NCI-H1930 (cell line): ENCODE results near the gene DYNLL1.
"Not testable (repeated sequence)": the region's sequence is repeated elsewhere in the genome, so short reads cannot be mapped to it uniquely, and the experiment has no call there.

Experiments used
- DNase-seq, 2 experiments: peaks; one replicate each; lab custom pipeline; 2025; lab: John Stamatoyannopoulos, UW

DYNLL1 gene

GRCh38 chr12:120495731-120496412, at the start of gene DYNLL1:
DYNLL1 (plus strand) TSS chr12:120496113; CDS start chr12:120496422, 309 bp downstream.
- peak; percentile 93 to 97 for DNase-seq

DNA sequence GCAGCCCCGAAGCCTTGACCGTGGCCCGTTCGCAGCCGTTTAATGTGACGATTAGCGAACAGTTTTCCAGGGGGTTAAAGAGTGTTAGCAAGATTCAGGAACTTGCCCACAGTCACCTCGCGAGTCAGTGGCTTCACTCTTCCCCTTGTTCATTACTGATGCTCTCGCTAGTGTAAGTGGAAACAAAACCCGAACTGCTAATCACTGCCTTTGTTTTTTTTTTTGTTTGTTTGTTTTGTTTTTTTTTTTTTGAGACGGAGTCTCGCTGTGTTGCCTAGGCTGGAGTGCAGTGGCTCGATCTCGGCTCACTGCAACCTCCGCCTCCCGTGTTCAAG, 49.1 kb upstream of the DYNLL1 start:
- DNase-seq: not testable (repeated sequence)

DNA sequence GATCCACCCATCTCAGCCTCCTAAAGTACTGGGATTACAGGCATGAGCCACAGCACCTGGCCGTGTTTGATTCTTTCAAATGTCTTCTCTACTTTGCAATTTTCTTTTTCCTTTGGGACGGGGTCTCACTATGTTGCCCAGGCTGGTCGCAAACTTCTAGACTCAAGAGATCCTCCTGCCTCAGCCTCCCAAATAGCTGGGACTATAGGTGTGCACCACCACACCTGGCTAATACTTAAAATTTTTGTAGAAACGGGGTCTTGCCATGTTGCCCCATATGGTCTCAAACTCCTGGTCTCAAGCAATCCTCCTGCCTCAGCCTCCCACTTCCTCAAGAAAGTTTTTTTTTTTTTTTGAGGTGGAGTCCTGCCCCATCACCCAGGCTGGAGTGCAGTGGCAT, 47.9 kb upstream of the DYNLL1 start:
- DNase-seq: no peak

- DNase-seq: not testable (repeated sequence)
These were observed 43.4 kb upstream of the DYNLL1 start for GRCh38 chr12:120452524-120452923.

DNA sequence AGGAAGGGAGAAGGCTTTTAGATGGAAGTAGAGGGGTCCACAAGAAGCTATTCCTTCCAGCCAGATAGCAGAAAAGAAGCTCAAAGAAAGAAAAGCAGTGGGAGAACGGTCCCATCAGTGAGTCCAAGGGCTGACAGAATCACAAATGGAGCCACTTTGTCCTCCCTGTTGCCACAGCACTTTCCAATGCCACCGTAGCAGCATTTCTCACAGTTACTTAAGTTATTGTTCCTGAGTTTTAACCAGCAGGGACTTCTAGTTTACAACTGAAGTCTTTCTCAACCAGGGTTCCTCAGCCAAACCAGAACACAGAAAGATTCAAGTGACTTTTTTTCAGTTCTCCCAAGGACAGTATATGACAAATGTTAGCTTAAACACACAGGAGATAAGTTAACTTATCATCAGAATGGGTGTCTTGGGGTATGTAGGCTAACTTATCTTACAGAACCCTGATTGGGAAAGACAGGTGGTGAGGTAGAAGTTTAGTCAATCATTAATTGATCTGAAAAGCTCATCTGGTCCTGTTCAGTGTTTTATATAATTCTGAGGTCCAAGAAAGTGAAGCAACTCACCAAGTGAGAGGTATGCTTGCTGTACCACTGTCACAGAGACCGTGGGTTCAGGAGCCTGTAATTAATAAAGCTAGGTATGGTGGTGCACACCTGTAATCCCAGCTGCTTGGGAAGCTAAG, 42.7 kb upstream of the DYNLL1 start:
- no peak for DNase-seq

DNA sequence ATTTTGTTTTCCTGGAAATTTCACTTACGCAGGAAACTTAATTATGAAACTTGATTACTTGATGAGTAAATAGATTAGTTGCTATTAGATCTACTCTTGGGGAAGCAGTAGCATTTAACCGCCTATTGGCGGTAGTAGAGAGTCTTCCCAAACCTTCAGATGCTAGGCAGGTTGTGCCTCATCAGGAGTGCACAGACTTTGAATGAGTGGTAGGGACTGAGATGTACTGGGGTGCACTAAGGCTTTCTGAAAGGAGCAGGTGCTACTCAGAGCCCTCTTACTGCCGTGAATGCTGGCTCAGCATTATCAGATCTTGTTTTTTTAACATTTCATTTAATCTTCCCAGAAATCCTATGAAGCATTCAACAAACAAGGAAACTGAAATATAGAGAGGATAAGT, 41.9 kb upstream of the DYNLL1 start:
- DNase-seq: no peak

DNA sequence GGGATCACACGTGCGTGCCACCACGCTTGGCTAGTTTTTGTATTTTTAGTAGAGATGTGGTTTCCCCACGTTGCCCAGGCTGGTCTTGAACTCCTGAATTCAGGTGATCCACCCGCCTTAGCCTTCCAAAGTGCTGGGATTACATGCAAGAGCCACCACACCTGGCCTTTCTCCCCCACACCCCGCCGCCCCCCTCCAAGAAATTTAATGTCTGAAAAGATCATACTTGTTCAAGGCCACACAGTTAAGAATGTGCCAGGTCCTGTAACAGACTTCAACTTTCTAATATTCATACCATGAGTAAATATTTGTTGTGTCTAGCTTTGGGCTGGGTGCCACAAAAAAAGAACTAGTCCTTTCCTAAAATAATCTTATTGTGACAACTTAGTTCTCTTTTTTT, 40.6 kb upstream of the DYNLL1 start:
- DNase-seq: no peak

GRCh38 chr12:120457133-120457532, 38.8 kb upstream of the DYNLL1 start:
- DNase-seq: no peak

GRCh38 chr12:120460157-120460556, 35.8 kb upstream of the DYNLL1 start:
- no peak for DNase-seq

DNA sequence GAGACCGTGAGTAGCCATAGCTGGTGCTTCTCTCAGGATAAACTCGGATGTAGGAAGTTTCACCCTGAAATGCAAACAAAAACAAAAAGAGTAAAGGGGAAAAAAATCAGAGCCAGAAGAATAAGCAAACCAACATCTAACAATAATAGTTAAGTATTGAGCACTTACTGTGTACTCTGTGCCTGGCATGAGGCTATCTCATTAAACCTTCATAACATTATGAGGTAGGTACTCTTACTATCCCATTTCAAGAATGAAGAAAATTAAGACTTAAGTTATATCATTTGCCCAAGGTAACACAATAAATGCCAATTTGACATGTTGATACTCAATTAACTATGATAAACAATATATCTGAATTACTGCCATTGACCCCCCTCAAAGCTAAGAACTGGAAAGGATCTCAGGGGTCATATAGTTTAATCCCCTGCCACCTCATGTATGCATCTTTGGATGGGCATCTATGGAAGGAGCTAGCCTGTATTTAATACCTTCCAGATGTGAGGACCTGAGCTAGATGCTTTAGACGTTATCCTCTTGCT, 33.7 kb upstream of the DYNLL1 start:
- DNase-seq: no peak

- no peak for DNase-seq
These were observed 32.2 kb upstream of the DYNLL1 start for GRCh38 chr12:120463712-120464111.

DNA sequence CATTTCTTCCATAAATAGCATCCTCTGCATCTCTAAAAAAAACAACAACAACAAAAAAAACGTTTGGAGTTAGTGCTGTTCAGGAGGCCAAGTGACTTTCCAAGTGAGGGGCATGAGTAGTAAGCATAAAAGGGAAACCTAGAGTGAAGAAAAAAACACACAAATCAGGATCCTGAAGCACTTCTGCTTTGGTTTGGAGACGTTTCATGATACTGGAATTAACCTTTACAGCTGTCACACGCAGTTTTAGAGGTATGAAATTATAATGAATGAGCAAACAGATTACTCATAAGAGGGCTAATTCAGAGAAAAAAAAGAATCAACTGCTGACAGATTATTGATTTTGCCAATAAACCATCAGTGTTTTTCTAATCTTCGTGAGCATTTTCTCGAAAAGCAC, 30.2 kb upstream of the DYNLL1 start:
- DNase-seq: no peak

DNA sequence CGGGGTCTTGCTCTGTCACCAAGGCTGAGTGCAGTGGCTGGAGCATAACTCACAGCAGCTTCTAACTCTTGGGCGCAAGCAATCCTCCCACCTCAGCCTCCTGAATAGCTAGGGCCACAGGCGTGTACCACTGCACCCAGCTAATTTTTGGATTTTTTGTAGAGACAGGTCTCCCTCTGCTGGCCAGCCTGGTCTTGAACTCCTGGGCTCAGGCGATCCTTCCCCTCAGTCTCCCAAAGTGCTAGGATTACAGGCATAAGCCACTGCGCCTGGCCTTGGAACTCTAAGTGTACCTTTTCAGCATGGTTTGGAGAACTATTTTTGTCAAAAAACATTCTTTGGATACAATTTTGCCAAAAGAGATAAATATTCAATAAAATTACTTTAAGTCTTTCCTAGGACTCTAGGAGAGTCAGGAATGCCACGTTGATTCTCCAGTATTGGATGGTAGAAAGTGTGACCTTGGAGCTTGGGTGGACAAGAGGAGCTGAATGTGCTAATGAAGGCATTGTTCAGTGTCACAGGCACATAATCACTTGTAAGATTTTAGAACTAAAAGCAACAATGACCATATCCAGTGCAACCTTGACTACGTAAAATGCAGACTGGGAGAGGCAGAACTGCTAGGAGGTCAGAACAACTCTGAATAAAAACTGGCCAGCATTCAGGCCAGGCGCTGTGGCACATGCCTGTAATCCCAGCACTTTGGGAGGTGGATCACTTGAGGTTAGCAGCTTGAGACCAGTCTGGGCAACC, 29.2 kb upstream of the DYNLL1 start:
- peak in 1 of 2 experiments; percentile 20 for DNase-seq

DNA sequence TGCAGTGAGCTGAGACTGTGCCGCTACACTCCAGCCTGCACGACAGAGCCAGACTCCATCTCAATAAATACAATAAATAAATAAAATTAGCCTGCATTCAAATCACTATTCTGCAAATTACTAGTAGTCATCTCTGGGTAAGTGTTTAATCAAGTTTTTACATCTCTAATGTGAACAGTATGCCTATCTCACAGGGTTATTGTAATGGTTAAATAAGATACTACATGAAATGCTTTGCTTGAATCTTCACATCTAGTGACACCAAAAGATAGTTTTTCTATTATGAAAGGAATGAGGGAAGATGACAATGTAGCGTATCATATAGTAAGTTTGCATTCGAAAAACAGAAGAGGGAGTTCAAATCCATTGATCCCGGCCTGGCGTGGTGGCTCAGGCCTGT, 28.5 kb upstream of the DYNLL1 start:
- DNase-seq: no peak

DNA sequence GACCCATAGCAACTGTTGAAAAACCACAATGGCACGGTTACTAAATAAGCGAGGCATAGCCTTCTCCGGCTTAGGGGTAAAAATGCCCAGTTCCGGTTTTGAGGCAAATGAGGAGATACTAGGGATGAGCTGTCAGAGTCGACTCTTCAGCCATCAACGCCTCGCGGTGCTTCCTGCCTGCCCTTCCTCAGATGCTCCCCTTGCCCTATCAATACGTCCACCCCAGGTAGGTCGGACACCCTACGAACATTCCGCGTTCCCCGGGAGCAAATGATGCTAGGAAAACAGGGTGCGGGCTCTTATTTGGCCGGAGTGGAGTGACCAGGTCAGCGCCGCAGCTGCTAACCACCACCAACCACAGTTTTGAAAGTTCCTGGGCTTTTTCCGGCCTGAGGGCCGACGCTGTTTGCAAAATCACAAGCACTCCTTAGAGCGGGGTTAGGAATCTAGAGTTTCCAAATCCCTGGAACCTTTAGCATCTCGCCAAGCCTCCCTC, 27.5 kb upstream of the DYNLL1 start:
- DNase-seq: no peak

- peak; percentile 27 to 58 for DNase-seq
These were observed 27.0 kb upstream of the DYNLL1 start for GRCh38 chr12:120468821-120469449.

DNA sequence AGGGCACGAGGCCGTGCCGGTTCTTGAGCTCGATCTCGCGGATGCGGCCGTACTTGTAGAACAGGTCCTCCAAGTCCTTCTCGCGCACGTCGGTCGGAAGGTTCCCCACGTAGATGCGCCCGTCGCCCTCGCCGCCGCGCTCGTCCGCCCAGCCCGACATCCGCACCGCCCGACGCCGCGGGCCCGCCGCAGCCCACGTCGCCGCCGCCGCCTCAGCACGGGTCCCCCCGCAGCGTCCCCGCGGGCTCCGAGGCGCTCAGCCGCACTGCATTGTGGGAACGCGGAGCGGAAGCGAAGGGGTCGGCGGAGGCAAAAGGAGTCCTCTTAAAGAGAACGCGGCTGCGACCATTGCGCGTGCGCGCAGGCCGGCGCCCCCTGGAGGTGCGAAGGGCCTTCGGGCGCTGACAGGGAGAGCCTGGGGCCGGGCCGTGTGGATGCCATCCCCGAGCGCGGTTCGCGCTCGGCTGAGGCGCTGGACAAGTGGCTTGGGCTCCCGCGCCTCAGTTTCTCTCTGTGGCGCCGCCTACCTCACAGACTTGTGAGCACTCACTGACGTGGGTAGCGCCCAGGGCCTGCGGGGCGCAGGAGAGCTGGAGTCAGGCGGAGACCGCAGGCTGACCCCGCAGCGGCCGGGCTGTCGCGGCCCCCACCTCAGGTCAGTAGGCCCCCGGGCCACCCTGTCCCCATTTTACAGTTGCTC, 26.3 kb upstream of the DYNLL1 start, which contains the start of gene SRSF9:
Gene SRSF9, minus strand, starts transcription at position 299 of the 700 bp plus-strand sequence. Its CDS starts 139 bp downstream, at position 160.
- DNase-seq: peak; percentile 91 to 97

GRCh38 chr12:120470150-120470784, 25.6 kb upstream of the DYNLL1 start:
- DNase-seq: no peak

- DNase-seq: no peak
These were observed 23.4 kb upstream of the DYNLL1 start for GRCh38 chr12:120472521-120472920.

- no peak for DNase-seq
These were observed 21.9 kb upstream of the DYNLL1 start for GRCh38 chr12:120473807-120474615.
